Right hindlimb (tissue), 1 donor: ENCODE results near the gene KRT26.

Experiments used
- DNase-seq: peaks from one replicate; pipeline ENCODE4 v3.0.0-alpha.2; 2018

KRT26 gene

GRCh38 chr17:40724656-40725055, 47.3 kb downstream of the KRT26 start:
- DNase-seq = no peak

- no peak for DNase-seq
Observed at GRCh38 chr17:40722241-40722640, 49.8 kb downstream of the KRT26 start.

GRCh38 chr17:40720899-40721298, 51.1 kb downstream of the KRT26 start:
- DNase-seq = no peak

GRCh38 chr17:40718930-40719329, 53.1 kb downstream of the KRT26 start:
- DNase-seq = no peak

- DNase-seq = no peak
Observed at GRCh38 chr17:40717776-40718175, 54.2 kb downstream of the KRT26 start.
